Hepatic stellate cell (primary cell): Measurements from ENCODE around the gene DOCK3.
"Not testable (repeated sequence)": the region's sequence is repeated elsewhere in the genome, so short reads cannot be mapped to it uniquely, and the experiment has no call there.

Experiments
- DNase-seq: peaks from one replicate; pipeline ENCODE4 v3.0.0; 2011; ENCODE audit warnings: low spot score

DOCK3 gene

GRCh38 chr3:50687127-50687751 is 12.5 kb downstream of the DOCK3 start:
- DNase-seq, result no peak

- no peak for DNase-seq
Observed at GRCh38 chr3:50687916-50688315, 13.2 kb downstream of the DOCK3 start.

GRCh38 chr3:50688602-50689001 is 13.9 kb downstream of the DOCK3 start:
- not testable (repeated sequence) for DNase-seq

GRCh38 chr3:50689558-50689957 is 14.8 kb downstream of the DOCK3 start:
- DNase-seq, result no peak

- no peak for DNase-seq
Observed at GRCh38 chr3:50695031-50695430, 20.3 kb downstream of the DOCK3 start.

GRCh38 chr3:50696276-50696675 is 21.5 kb downstream of the DOCK3 start:
- DNase-seq, result no peak

GRCh38 chr3:50698269-50698668 is 23.5 kb downstream of the DOCK3 start:
- DNase-seq, result no peak

GRCh38 chr3:50708620-50709019 is 33.9 kb downstream of the DOCK3 start:
- DNase-seq, result no peak

GRCh38 chr3:50714946-50715345 is 40.2 kb downstream of the DOCK3 start:
- no peak for DNase-seq

- DNase-seq, result no peak
Observed at GRCh38 chr3:50724831-50725230, 50.1 kb downstream of the DOCK3 start.

- DNase-seq, result no peak
Observed at GRCh38 chr3:50734985-50735384, 60.3 kb downstream of the DOCK3 start.

GRCh38 chr3:50737193-50737905 is 62.6 kb downstream of the DOCK3 start:
- DNase-seq, result no peak

- DNase-seq, result no peak
Observed at GRCh38 chr3:50737906-50738598, 63.3 kb downstream of the DOCK3 start.

GRCh38 chr3:50743643-50744042 is 68.9 kb downstream of the DOCK3 start:
- no peak for DNase-seq

- no peak for DNase-seq
Observed at GRCh38 chr3:50749822-50750221, 75.1 kb downstream of the DOCK3 start.

GRCh38 chr3:50759015-50759414 is 84.3 kb downstream of the DOCK3 start:
- no peak for DNase-seq

- no peak for DNase-seq
Observed at GRCh38 chr3:50777680-50778079, 103.0 kb downstream of the DOCK3 start.

GRCh38 chr3:50781766-50782165 is 107.0 kb downstream of the DOCK3 start:
- DNase-seq, result not testable (repeated sequence)

GRCh38 chr3:50786631-50787030 is 111.9 kb downstream of the DOCK3 start:
- no peak for DNase-seq

GRCh38 chr3:50790894-50791293 is 116.2 kb downstream of the DOCK3 start:
- DNase-seq, result not testable (repeated sequence)

- no peak for DNase-seq
Observed at GRCh38 chr3:50792568-50792967, 117.8 kb downstream of the DOCK3 start.

GRCh38 chr3:50803805-50804204 is 129.1 kb downstream of the DOCK3 start:
- DNase-seq, result not testable (repeated sequence)

GRCh38 chr3:50804376-50804775 is 129.6 kb downstream of the DOCK3 start:
- not testable (repeated sequence) for DNase-seq
